Measurements from ENCODE around the gene LBH. TPM values are rescaled to one million over a fixed set of nuclear protein-coding genes. Genes with fewer than 3 reads are reported as not detected.

The LBH gene
- total and polyA plus RNA-seq, 4 donors: 22.9 to 133 (median 81.3) TPM

DNA sequence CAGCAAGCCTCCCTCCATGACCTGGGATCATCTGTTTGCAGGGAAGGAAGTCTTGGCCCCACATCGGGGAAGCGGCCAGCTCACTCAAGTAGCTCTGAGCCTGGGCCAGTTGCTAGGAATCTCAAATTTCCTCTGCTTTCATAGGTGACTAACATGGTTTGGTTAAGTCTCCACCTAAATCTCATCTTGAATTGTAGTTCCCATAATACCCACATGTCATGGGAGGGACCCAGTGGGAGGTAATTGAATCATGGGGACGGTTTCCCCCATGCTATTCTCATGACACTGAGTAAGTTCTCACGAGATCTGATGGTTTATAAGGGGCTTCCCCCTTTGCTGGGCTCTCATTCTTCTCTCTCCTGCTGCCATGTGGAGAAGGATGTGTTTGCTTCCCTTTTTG, 75.2 kb downstream of the LBH start:
- Histone ChIP-seq H3K4me3 (no peak overlapping the region), H3K27me3 (ENCODE audit: control insufficient read depth in 3 of 3, insufficient read depth in 3 of 3, low read length in 2 of 3) (no peaks in the 10 kb centered on the region), H3K9me3 (ENCODE audit: control insufficient read depth in 4 of 4, insufficient read depth in 3 of 4, low read length in 3 of 4) (peaks cover 0 to 2% (median 0%) of the 10 kb centered on the region in 4 donors), H3K27ac (ENCODE audit: low read depth in 1 of 2, low read length in 1 of 2) (no peak overlapping the region), H3K36me3 (ENCODE audit: control insufficient read depth in 4 of 4, insufficient read depth in 4 of 4, low read length in 4 of 4) (no peaks in the 10 kb centered on the region), H3K4me1 (ENCODE audit: control insufficient read depth in 5 of 5, insufficient read depth in 5 of 5, low read length in 5 of 5) (peaks cover 0 to 5% (median 3%) of the 10 kb centered on the region in 5 donors), H3K9ac (ENCODE audit: insufficient read depth in 1 of 2, low read length in 2 of 2) (no peak overlapping the region)
- 91 to 94% methylated on average over 4 of the region's 4 CpGs for WGBS, 2 donors
- TF ChIP-seq, protein P1, sequence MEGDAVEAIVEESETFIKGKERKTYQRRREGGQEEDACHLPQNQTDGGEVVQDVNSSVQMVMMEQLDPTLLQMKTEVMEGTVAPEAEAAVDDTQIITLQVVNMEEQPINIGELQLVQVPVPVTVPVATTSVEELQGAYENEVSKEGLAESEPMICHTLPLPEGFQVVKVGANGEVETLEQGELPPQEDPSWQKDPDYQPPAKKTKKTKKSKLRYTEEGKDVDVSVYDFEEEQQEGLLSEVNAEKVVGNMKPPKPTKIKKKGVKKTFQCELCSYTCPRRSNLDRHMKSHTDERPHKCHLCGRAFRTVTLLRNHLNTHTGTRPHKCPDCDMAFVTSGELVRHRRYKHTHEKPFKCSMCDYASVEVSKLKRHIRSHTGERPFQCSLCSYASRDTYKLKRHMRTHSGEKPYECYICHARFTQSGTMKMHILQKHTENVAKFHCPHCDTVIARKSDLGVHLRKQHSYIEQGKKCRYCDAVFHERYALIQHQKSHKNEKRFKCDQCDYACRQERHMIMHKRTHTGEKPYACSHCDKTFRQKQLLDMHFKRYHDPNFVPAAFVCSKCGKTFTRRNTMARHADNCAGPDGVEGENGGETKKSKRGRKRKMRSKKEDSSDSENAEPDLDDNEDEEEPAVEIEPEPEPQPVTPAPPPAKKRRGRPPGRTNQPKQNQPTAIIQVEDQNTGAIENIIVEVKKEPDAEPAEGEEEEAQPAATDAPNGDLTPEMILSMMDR (IDR thresholded peaks at IDR 0.05; ENCODE audit: control extremely low read depth, extremely low read depth): no peak
- DNase-seq (no peak), ATAC-seq (ENCODE audit: insufficient read depth, low FRiP score) (no peak)

DNA sequence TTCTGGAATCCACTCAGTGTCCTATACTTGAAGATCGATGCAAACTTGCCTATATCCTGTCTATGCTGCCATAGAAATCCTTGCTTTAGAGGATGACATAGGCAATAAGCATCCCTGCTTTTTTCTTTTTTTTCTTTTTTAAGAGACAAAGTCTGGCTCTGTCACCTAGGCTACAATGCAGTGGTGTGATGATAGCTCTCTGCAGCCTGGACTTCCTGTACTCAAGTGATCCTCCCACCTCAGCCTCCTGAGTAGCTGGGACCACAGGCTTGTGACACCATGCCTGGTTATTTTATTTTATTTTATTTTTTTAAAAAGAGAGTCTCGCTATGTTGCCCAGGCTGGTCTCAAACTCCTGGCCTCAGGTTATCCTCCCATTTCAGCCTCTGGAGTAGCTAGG, 76.9 kb downstream of the LBH start:
- peaks cover 0 to 3% (median 0%) of the 10 kb centered on the region in 5 donors for H3K4me1 ChIP-seq (ENCODE audit: control insufficient read depth in 5 of 5, insufficient read depth in 5 of 5, low read length in 5 of 5)
- no peaks in the 10 kb centered on the region for H3K27me3 ChIP-seq (ENCODE audit: control insufficient read depth in 3 of 3, insufficient read depth in 3 of 3, low read length in 2 of 3)
- peaks cover 0 to 2% (median 0%) of the 10 kb centered on the region in 4 donors for H3K9me3 ChIP-seq (ENCODE audit: control insufficient read depth in 4 of 4, insufficient read depth in 3 of 4, low read length in 3 of 4)
- no peak overlapping the region for H3K27ac ChIP-seq (ENCODE audit: low read depth in 1 of 2, low read length in 1 of 2)
- H3K36me3 ChIP-seq (ENCODE audit: control insufficient read depth in 4 of 4, insufficient read depth in 4 of 4, low read length in 4 of 4): no peaks in the 10 kb centered on the region
- no peak overlapping the region for H3K9ac ChIP-seq (ENCODE audit: insufficient read depth in 1 of 2, low read length in 2 of 2)
- H3K4me3 ChIP-seq: no peak overlapping the region
- DNase-seq (no peak), ATAC-seq (ENCODE audit: insufficient read depth, low FRiP score) (no peak)
- TF ChIP-seq, protein P1 (IDR thresholded peaks at IDR 0.05; ENCODE audit: control extremely low read depth, extremely low read depth): no peak
- WGBS, 2 donors: 96 to 99% methylated on average over 2 of the region's 2 CpGs

Small RNA genes lying within 50 kb of the gene (small RNA-seq; reads per million reads assigned to genes)
- gene SNORA10B (ENCODE audit: low replicate concordance): not detected

Other genes starting within 250 kb of the LBH start
- gene YPEL5, start 84.5 kb upstream of the LBH start, total RNA-seq: 100 to 1,000 TPM in 1 of 2 donors, 10 to 100 TPM in 1; 73.0 to 154 TPM
- 10 to 100 TPM; 57.2 to 57.7 TPM for gene YPEL5, start 84.5 kb upstream of the LBH start, polyA plus RNA-seq
- gene LCLAT1, start 215.7 kb downstream of the LBH start, total RNA-seq: 10 to 100 TPM; 18.9 to 24.2 TPM
- 1 to 10 TPM; 2.4 to 2.6 TPM for gene LCLAT1, start 215.7 kb downstream of the LBH start, polyA plus RNA-seq